ENCODE results near the gene PARP11.
A peak's percentile ranks its signal among the peaks of the same experiment; 100 is the strongest.

Gene PARP11

DNA sequence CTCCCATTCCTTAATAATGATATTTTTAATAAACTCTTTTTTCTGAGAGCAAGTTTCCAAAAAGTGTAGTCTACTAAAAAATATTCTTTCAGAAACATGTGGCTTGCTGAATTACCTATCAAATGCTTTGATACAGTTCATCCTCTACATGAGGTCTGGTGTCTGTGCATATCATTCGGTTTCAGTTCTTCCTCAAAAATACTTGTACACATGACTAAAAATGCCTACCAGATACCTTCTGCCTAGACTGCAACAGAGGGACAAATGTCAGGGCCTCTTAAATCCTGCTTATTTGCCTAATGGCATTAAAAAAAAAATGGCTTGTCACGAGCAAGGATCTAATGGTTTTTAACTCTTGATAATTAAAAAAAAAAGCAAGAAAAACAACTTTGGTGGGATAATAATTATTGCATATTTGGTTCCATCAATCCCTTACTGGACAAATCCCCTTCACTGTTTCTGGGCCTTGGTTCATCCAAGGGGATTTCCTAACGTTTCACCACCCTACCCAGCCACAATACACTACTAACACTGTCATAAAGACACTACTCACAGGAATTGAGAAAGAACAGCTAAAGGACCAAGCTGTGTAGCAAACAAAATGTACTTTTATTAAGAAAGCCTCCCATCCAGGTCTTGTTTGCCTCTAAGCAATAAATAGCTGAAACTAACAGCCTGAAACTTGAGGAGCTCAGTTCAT, 45.7 kb downstream of the PARP11 start:
- no peak overlapping the region for H3K9ac ChIP-seq (ENCODE audit: low read length)
- no peak overlapping the region for H2AFZ ChIP-seq (ENCODE audit: low read depth, low read length)
- H3K4me2 ChIP-seq (ENCODE audit: low read length) = peak overlapping the region; percentile 46
- no peaks in the 10 kb centered on the region for H3K27me3 ChIP-seq (ENCODE audit: low read depth, low read length)
- no peaks in the 10 kb centered on the region for H3K9me3 ChIP-seq (ENCODE audit: insufficient read depth, low read length)
- H3K4me1 ChIP-seq (ENCODE audit: low read length) = peaks cover 14% of the 10 kb centered on the region
- H3K79me2 ChIP-seq (ENCODE audit: low read length) = no peaks in the 10 kb centered on the region
- H3K27ac ChIP-seq (ENCODE audit: low read length) = no peak overlapping the region
- no peaks in the 10 kb centered on the region for H4K20me1 ChIP-seq (ENCODE audit: insufficient read depth, low read length)
- no peak for TF ChIP-seq EZH2phosphoT487 (IDR thresholded peaks at IDR 0.05; ENCODE audit: low read depth)
- TF ChIP-seq, protein P1, sequence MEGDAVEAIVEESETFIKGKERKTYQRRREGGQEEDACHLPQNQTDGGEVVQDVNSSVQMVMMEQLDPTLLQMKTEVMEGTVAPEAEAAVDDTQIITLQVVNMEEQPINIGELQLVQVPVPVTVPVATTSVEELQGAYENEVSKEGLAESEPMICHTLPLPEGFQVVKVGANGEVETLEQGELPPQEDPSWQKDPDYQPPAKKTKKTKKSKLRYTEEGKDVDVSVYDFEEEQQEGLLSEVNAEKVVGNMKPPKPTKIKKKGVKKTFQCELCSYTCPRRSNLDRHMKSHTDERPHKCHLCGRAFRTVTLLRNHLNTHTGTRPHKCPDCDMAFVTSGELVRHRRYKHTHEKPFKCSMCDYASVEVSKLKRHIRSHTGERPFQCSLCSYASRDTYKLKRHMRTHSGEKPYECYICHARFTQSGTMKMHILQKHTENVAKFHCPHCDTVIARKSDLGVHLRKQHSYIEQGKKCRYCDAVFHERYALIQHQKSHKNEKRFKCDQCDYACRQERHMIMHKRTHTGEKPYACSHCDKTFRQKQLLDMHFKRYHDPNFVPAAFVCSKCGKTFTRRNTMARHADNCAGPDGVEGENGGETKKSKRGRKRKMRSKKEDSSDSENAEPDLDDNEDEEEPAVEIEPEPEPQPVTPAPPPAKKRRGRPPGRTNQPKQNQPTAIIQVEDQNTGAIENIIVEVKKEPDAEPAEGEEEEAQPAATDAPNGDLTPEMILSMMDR (IDR thresholded peaks at IDR 0.05; ENCODE audit: low read depth, low read length) = no peak
- H3K4me3 ChIP-seq (ENCODE audit: low read length) = no peak overlapping the region
- H3K36me3 ChIP-seq (replicated peaks; ENCODE audit: low read depth, low read length) = peaks cover 2% of the 10 kb centered on the region

DNA sequence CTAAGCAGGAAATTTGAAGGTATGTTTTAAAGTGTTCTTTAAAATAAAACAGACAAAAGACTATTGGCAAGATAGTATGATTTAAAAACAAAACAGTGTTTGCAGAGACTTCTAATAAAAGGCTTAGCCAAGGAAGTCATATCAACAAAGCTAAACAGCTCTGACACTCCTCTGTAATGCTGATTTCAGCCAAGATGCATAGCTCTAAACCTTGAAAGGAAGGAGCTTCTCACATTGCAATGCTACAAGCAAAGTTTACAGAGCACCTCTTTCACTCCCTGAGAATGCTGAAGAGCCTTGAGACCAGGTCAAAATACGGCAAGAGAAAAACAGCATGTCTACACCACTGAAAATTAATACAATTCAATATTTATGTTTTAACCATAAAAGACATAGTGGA, 51.8 kb downstream of the PARP11 start:
- no peak overlapping the region for H2AFZ ChIP-seq (ENCODE audit: low read depth, low read length)
- H3K4me2 ChIP-seq (ENCODE audit: low read length) = no peak overlapping the region
- H3K4me3 ChIP-seq (ENCODE audit: low read length) = no peak overlapping the region
- H4K20me1 ChIP-seq (ENCODE audit: insufficient read depth, low read length) = no peaks in the 10 kb centered on the region
- no peaks in the 10 kb centered on the region for H3K9me3 ChIP-seq (ENCODE audit: insufficient read depth, low read length)
- TF ChIP-seq EZH2phosphoT487 (IDR thresholded peaks at IDR 0.05; ENCODE audit: low read depth) = no peak
- TF ChIP-seq, protein P1 (IDR thresholded peaks at IDR 0.05; ENCODE audit: low read depth, low read length) = no peak
- H3K9ac ChIP-seq (ENCODE audit: low read length) = no peak overlapping the region
- no peaks in the 10 kb centered on the region for H3K4me1 ChIP-seq (ENCODE audit: low read length)
- no peaks in the 10 kb centered on the region for H3K79me2 ChIP-seq (ENCODE audit: low read length)
- peaks cover 2% of the 10 kb centered on the region for H3K36me3 ChIP-seq (replicated peaks; ENCODE audit: low read depth, low read length)
- H3K27me3 ChIP-seq (ENCODE audit: low read depth, low read length) = no peaks in the 10 kb centered on the region
- no peak overlapping the region for H3K27ac ChIP-seq (ENCODE audit: low read length)

DNA sequence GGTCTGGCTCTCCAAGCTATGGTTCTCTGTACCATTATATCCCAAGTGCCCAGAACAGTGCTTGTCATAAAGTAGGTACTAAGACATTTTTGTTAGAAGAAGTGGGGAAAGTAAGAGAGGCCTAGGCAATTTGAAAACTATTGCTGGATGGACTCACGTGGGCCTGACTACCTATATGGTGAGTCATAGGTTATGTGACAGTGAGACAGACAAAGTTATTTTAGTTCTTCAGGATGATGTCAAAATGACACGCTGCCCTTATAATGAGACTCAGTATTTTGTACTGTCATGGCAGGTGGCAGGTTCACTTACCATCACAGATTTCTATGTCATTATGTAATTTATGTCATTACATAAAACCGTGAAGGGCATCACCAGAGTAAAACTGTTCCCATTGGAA, 53.1 kb downstream of the PARP11 start:
- Histone ChIP-seq H3K9ac (ENCODE audit: low read length) (no peak overlapping the region), H3K27ac (ENCODE audit: low read length) (no peak overlapping the region), H4K20me1 (ENCODE audit: insufficient read depth, low read length) (no peaks in the 10 kb centered on the region), H3K36me3 (replicated peaks; ENCODE audit: low read depth, low read length) (no peaks in the 10 kb centered on the region), H2AFZ (ENCODE audit: low read depth, low read length) (no peak overlapping the region), H3K27me3 (ENCODE audit: low read depth, low read length) (no peaks in the 10 kb centered on the region), H3K9me3 (ENCODE audit: insufficient read depth, low read length) (no peaks in the 10 kb centered on the region), H3K4me1 (ENCODE audit: low read length) (no peaks in the 10 kb centered on the region), H3K4me3 (ENCODE audit: low read length) (no peak overlapping the region), H3K79me2 (ENCODE audit: low read length) (no peaks in the 10 kb centered on the region), H3K4me2 (ENCODE audit: low read length) (no peak overlapping the region)
- TF ChIP-seq EZH2phosphoT487 (IDR thresholded peaks at IDR 0.05; ENCODE audit: low read depth) = no peak
- TF ChIP-seq, protein P1 (IDR thresholded peaks at IDR 0.05; ENCODE audit: low read depth, low read length) = no peak

DNA sequence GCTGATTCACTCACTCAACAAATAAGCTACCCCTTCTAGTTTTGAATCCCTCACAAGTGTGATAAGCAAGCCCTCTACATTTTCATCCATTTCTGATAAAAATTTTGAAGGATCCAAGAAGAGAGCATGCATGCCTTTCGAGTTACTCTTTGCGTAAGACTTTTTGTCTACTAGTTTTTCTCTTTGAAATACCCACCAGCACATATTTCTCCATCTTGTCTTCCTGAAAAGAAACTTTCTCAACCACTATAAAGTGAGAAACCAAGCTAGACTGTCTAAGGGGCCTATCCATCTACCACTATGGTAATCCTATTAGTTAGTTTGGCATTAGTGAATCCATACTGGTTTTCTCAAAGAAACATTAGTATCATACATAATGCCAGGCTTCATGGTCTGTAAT, 56.9 kb downstream of the PARP11 start:
- H3K79me2 ChIP-seq (ENCODE audit: low read length) = no peaks in the 10 kb centered on the region

More for the DNA sequence above, 56.9 kb downstream of the PARP11 start:
- Histone ChIP-seq H3K4me3 (ENCODE audit: low read length) (no peak overlapping the region), H3K36me3 (replicated peaks; ENCODE audit: low read depth, low read length) (no peaks in the 10 kb centered on the region), H3K27ac (ENCODE audit: low read length) (no peak overlapping the region), H3K27me3 (ENCODE audit: low read depth, low read length) (no peaks in the 10 kb centered on the region), H3K9me3 (ENCODE audit: insufficient read depth, low read length) (no peaks in the 10 kb centered on the region), H3K9ac (ENCODE audit: low read length) (no peak overlapping the region), H2AFZ (ENCODE audit: low read depth, low read length) (no peak overlapping the region), H3K4me2 (ENCODE audit: low read length) (no peak overlapping the region), H3K4me1 (ENCODE audit: low read length) (no peaks in the 10 kb centered on the region), H4K20me1 (ENCODE audit: insufficient read depth, low read length) (no peaks in the 10 kb centered on the region)
- no peak for TF ChIP-seq EZH2phosphoT487 (IDR thresholded peaks at IDR 0.05; ENCODE audit: low read depth)
- TF ChIP-seq, protein P1 (IDR thresholded peaks at IDR 0.05; ENCODE audit: low read depth, low read length) = no peak
